Activated naive CD4-positive, alpha-beta T cell (primary cell): Measurements from ENCODE around the gene RABGGTA.
"Not testable (repeated sequence)": the region's sequence is repeated elsewhere in the genome, so short reads cannot be mapped to it uniquely, and the experiment has no call there.

Source experiments
- DNase-seq, 4 experiments: peaks; one replicate each; lab custom pipeline; 2025; lab: John Stamatoyannopoulos, UW

Gene RABGGTA

DNA sequence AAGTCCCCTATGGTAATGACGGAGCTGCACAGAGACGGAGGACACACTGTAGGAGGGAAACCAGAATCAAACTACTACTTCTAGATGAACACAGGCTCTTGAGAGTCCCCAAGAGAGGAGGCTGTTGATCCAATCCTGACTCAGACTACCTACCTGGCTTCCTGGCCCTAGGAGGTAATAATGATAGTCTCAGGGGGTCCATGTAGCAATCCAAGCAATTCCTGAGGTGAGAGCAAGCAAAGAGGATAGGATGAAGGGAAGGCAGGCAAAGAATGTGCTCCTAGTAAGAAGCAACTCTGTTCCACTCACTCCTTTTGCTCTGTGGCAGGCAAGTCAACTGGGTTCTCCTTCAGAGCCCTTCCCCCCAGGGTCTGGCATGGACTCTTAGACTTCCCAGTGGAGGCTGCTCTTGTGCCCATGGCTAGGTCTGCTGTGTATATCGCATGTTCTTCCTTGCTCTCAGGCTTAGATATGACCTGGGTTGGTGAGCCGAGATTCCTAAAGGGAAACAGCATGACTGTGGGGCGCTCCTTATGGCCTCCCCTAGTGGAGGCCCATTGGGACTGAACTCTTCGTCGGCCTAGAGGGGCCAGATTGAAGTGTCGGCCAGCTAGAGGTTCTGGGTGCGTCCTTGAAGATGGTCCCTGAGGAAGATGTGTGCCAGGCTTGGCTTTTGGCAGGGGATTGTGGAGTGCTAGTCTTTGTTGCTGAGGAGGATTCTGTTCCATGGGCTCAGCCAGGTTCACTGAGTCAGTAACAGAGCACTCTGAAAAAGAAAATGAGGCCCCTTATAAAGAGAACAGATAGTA, 31.1 kb downstream of the RABGGTA start:
- no peak for DNase-seq

DNA sequence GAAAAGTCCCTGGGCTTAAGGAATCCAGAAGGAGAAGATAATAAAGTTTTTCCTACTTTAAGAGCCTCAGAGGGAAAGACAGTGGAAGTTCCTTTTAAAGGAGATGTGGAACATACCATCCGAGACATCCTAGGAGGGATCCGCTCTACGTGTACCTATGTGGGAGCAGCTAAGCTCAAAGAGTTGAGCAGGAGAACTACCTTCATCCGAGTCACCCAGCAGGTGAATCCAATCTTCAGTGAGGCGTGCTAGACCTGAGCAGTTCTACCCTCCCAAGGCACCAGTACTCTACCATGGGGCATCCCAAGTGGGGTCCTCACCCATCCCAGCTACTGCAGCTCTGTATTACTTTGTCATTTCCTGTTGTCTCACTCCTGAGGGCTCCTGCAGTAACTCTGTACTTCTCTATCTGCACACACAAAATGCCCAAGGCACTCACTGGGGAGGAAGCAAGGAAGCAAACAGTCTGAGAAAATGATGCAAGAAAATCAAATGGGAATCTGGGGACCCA, 32.8 kb downstream of the RABGGTA start:
- no peak for DNase-seq

DNA sequence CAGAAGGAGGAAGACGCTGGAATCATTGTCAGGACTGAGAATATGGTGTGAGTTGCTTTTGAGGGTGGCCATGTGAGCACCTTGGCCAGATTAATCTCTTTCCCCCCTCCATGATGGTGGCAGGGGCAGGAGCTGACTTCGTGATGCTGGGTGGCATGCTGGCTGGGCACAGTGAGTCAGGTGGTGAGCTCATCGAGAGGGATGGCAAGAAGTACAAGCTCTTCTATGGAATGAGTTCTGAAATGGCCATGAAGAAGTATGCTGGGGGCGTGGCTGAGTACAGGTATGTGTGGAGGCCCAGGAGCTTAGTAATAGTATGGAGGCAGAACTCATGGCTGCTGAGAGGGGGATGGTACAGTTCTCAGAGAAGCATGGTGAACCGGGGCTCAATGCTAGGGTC, 33.3 kb downstream of the RABGGTA start:
- no peak for DNase-seq

DNA sequence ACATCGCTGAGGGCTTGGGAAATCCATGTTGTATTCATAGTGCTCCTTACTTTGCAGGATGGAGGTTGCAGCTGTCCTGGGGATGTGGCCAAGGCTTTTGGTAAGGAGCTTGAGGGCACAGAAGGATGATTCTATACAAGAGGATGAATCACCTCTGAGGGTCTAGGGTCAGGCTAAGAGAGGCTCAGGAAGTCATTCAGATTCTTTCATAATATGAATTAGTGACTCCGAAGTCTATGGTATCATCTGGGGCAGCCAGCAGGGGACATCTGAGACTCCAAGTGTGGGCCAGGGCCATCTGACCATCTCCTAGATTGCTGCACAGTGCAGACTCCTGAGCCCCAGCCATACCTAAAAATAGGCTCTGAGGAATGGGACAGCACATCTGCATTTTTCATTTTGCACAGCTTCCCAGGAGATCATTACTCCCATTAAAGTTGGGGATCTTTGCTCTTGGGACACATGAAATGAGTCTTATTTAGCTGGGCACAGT, 33.9 kb downstream of the RABGGTA start:
- no peak for DNase-seq

DNA sequence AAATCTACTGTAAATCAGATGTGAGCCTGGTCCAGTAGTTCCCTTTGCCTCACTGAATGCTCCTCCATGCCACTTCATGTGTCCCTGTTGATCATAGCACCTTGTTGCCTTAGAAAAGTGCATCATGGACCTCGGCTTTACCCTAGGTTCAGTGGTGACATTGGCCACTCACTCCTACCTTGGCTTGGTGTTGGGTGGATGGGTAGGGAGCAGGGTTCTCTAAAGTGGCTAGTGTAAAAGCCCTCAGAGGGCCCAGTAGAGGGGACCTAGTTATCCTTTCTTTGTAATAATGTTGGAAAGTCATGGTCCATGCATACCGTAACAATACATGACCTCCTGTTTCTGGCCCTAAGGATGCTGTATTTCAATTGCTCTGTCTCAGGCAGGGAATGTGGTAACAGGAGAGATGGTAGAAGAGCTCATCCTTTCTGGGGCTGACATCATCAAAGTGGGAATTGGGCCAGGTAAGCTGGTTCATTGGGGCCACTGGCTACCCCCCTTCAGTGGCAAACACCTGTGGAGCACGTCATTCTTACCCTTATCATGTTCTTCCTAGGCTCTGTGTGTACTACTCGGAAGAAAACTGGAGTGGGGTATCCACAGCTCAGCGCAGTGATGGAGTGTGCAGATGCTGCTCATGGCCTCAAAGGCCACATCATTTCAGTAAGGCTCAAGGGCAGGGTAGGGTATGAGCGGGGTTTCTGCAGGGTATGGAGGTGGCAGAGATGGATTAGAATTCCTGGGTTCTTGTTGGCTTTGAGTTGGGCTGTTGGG, 34.5 kb downstream of the RABGGTA start:
- DNase-seq, result no peak

DNA sequence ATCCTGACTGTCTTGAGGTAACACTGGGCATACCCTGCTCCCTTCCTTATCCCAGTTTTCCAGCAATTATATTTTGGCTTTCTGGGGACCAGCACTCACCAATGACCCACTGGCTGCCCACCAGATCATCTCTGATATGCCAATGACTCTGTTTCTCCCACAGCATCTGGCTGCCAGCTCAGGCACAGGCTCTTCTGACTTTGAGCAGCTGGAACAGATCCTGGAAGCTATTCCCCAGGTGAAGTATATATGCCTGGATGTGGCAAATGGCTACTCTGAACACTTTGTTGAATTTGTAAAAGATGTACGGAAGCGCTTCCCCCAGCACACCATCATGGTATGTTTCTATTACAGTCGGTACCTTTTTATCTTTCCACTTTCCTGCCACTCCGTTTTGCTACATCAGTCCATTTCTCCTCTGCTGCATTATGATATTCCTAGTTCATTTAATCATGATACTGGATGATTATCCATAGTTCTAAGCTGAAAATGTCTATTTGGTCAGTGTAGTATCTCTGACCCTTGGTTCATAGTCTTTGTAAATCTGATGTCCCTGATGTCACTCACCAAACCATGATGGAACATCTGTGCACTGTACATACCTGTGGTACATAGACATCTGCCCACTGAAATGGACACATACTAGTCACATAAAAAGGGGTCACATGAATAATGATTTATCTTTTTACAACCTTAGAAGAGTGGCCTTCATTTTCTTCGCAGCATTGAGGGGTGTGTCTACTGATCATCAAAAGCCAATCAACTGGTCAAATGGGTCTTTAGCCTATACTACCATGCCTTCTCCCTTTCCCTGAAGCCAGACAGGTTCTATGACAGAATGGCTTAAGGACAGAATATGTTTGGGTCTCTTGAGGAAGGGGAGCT, 35.4 kb downstream of the RABGGTA start:
- DNase-seq, result no peak

DNA sequence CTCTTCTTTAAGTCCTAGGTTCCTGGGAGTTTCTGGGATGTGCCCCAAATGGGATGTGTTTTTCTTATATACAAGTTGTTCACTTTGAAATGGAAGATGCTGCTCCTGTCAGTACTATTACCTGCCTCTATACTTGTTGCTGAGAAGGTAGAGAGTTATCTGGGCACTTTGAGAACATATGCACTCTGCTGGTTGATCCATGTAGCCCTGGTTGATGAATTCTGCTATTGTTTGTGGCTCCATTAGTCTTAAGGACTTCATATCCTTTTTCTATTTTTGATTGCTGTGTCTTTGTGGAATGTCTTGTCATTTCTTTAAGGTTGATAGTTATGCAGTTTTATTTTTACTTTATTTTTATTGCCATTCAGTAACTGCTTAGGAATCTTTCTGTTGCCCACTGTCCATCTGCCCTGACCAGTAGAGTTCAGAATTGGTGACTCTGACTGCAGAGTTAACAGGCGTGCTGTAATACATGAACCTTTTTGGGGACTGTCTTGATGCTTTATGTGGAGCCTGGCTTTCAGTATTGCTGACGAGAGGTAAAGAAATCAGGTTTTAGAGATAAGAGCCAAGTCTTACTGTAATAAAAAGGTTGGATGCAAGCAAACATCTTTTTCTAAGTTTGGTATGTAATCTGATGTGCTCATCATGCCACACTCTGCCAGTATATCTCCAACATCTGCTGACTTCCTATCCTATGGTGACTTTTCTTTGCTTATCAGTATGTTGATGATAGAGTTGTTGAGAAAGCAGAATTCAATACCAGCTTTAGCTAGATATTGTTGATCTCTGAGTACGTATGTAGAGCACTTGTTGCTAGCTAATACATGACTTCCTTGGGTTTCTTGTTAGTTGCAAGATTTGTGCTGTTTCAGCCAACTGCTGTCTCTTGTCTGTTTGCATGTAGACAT, 37.0 kb downstream of the RABGGTA start:
- no peak for DNase-seq

DNA sequence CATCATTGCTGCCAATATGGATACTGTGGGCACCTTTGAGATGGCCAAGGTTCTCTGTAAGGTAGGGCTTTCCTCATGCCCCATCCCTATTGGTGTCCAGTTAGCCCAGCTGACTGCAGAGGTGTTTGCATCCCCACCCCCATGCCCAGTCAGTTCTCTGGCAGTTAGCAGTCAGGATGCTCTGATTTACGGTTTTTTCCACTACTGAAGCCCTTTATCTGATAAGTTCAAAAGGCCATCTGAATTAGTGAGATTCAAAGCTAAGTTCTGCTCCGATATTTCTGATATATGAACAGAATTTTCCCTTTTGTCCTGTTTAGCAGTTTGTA, 37.9 kb downstream of the RABGGTA start:
- DNase-seq, result no peak

DNA sequence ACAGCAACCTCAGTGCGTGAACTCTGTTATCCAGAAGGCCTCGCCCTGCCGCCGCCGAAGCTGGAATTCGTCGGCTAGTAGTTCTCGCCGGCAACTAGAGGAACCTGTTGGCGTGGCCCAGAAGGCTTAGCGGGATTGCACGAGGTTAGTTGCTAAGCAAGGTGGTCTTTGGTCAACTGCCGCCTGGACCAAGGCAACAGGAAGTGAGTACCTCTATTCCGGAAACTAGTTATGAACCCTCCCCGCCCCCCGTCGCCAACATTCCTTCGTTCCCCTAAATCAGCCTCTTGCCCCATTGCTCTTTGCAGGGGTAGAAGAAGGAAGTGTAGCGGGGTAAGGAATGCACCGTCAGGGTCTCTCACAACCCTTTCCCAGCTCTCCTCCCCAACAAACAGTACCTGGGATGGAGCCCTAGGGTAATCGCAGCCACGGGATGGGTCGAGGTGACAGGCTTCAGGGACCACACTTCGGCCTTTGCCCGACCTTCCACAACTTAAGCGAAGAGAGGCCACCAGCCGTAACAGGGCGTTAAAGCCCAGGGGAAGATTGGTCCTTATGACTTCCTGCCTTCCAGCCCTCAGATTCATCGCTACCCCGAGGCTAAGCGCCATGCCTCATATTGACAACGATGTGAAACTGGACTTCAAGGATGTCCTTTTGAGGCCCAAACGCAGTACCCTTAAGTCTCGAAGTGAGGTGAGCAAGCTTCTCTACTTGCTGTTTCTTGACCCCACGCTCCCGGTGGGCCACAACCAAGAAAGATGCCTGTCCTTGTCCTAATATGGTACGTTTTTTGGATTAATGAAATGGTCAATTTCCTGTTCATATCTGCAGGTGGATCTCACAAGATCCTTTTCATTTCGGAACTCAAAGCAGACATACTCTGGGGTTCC, 38.5 kb downstream of the RABGGTA start, which contains the start of gene GMPR2:
Gene GMPR2, plus strand, starts transcription at position 285 of the 893 bp plus-strand sequence. Its CDS starts 325 bp downstream, at position 610.
- peak in 1 of 4 experiments; percentile 26 for DNase-seq

DNA sequence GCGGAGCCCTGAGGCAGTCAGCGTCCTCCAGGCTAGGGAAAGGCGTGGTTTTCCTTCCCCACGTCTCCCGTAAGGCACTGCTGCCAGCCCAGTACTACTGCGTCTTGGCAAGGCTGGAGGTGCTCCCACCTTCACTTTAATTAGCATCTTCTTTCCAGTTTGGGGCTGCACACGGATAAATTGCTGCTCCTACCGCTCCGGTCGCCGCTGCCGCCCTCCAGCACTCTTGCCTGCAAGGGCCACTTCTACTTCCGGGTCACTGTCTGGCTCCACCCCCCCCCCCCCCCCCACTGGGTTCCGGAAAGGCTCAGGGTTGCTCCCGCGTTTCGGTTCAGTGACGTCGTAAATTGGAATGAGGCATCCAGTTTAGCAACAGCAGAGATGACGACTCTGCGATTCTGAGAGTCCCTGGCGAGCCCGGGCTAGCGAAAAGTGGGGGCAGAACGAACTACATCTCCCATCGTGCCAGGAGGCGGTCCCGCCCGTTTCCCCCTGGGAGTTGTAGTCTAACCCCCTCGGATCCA, 39.2 kb downstream of the RABGGTA start, which contains the start of gene NEDD8:
Gene NEDD8, minus strand, starts transcription at position 247 of the 524 bp plus-strand sequence. Its CDS starts 100 bp downstream, at position 147.
- peak; percentile 76 to 94 (median 79) for DNase-seq

DNA sequence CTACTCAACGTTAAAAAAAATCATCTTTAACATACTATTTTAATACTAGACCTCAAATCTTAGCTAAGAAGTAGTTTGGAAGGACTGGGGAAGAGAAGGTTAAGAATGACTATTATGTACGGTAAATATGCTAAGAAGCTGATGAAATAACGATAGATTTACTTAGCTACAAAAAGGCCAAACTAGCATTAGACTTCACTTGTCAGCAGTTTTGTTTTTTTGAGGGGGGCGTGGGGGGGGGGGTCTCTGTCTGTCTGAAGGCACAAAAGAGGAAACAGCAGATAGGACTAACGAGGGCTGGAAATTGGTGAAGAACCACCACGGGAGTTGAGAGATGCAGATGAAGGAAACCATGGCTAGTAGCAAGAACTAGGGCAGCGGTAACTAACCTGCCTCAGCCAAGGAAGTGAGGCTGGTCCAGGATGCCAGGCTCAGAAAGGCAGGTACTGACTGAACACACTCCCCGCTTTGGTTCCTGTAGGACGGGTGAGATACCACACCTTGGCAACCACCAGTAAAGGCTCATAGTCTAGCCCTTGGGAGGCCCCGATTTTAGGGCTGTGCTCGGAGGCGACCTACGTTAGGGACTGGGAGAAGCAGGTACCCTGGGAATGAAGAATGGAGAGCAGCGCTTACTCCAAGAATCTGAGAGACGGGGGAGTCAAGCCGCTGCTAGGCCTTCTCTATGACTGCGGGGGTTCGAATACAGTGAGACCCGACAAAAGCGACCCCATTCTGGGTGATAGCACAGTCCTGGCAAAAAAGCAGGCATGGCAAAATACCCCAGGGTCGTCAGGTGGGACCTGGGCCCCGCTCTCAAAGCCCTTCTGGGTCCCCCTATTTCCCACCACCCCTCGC, 39.9 kb downstream of the RABGGTA start:
- DNase-seq, result no peak

DNA sequence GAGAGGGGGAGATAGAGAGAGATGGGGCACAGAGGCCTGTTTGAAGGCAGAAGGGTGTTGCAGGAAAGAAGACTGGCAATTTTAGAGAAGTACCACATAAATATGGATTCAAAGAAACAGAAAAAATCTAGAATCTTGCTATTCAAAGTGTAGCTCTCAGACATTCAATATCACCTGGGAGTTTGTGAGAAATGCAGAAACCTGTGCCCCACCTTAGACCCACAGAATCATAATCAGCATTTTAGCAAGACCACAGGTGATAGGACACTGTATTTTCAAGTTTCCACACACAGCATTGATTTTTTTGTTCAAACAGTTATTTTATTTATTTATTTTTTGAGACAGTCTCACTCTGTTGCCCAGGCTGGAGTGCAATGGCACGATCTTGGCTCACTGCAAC, 42.5 kb downstream of the RABGGTA start:
- no peak for DNase-seq

DNA sequence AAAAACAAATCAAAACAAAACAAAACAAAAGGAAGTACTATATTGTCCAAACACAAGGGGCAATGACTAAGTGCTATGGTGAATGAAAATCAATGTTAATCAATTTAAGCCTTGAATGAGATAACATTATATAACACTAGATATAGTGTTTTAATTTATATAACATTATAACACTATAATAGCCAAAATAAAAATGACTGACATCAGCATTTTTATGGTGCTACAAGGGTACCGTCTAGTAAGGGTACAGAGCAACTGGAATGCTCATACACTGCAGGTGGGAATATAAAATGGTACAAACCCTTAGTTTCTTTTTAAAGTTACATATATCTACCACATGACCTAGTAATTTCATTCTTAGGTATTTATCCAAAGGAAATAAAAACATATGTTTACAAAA, 44.9 kb downstream of the RABGGTA start:
- DNase-seq, result no peak

DNA sequence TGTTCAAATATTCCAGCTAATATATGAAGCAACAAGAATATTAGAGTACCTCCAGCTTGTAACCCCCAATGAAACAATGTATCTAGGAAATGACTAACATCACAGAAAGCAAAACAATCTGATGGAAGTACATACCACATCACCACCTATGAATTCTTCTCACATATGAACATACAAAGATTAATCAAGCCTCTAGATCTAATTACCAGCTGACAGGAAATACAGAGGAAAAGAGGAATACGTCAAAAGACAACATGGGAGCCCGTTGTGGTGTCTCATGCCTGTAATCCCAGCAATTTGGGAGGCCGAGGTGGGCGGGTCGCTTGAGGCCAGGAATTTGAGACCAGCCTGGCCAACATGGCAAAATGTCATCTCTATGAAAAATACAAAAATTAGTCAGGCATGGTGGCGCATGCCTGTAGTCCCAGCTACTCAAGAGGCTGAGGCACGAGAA, 46.8 kb downstream of the RABGGTA start:
- no peak for DNase-seq

DNA sequence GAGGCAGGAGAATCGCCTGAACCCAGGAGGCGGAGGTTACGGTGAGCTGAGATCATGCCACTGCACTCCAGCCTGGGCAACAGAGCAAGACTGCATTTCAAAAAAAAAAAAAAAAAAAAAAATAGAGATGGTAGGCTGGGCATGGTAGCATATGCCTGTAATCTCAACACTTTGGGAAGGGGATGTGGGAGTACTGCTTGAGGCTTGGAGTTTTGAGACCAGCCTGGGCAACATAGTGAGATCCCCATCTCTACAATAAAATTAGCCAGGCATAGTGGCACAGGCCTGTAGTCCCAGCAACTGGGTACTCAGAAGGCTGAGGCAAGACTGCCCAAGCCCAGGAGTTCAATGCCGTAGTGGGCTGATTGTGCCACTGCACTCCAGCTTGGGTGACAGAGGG, 48.4 kb downstream of the RABGGTA start:
- DNase-seq, result not testable (repeated sequence)

DNA sequence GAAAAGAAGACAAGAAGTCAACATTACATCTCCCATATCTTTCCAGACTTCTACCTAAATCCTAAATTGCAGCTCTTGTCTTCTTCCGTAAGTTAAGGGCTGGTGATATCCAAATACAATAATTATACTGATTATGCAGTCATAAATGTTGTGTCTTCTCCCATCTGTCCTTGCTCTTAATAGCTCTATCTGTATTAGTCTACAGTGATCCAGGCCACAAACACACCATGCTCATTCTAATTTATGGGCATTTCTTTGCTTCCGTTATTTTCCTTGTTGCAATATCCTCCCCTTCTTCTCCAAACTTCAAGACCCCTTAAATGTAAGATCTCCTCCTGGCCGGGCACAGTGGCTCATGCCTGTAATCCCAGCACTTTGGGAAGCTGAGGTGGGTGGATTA, 51.9 kb downstream of the RABGGTA start:
- DNase-seq, result no peak

DNA sequence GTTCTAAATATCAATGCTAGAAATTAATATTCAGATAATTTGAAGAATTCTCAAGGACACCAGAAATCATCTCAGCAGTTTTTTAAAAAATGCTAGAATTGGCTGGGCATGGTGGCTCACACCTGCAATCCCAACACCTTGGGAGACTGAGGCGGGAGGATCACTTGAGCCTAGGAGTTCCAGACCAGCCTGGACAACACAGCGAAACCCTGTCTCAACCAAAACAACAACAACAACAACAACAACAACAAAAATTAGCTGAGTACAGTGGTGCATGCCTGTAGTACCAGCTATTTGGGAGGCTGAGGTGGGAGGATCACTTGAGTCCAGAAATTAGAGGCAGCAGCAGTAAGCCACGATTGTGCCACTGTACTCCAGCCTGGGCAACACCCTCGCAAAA, 52.3 kb downstream of the RABGGTA start:
- no peak for DNase-seq

DNA sequence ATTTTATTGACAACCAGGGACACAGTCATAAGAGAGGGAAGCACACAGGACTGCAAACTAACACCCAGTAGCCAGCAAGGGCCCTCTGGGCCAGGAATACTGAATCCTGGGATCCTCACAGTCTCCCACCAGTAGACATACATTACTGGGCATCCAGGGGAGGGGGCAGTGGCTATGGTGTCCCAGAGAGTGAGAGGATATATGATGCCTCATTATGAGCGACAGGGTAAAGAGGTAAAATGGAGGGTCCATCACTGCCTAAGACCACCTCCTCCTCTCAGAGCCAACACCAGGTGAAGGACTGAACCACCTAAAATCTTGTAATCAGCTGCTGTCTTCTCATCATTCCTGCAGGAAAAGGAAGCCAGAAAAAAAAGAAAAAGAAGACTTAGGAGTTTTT, 54.5 kb downstream of the RABGGTA start:
- DNase-seq, result not testable (repeated sequence)
